Breast epithelium (tissue), 4 donors: ENCODE results near the gene FHL1. TPM values are rescaled to one million over a fixed set of nuclear protein-coding genes. Genes with fewer than 3 reads are reported as not detected.

Experiments
- DNase-seq, 2 donors: peaks; one replicate each; pipeline ENCODE4 v3.0.0-alpha.2; 2019; ENCODE audit warnings: low spot score in 2 of 2
- H3K27ac ChIP-seq, 2 donors: fragments of 200-600 bp; sonication (generic) in 1 of 2; one replicate each; pipeline ENCODE4 v1.5.1; 2016 to 2019; ENCODE audit warnings: mild to moderate bottlenecking in 1 of 2
- H3K27me3 ChIP-seq, 2 donors: fragments of 200-600 bp; sonication (generic) in 1 of 2; one replicate each; pipeline versions ENCODE4 v1.5.1 to v1.6.0; 2017 to 2019; ENCODE audit warnings: control low read depth in 1 of 2, mild to moderate bottlenecking in 1 of 2
- H3K36me3 ChIP-seq: fragments of 200-600 bp; one replicate; pipeline ENCODE4 v1.5.1; 2019
- H3K4me1 ChIP-seq, 2 donors: fragments of 200-600 bp; sonication (generic); one replicate each; pipeline ENCODE4 v1.5.1; 2016 to 2019; ENCODE audit warnings: control low read depth in 1 of 2
- H3K4me3 ChIP-seq, 3 donors: fragments of 200-600 bp; sonication (generic); 1 replicate in 2 of 3; 2 replicates in 1 of 3; pipeline ENCODE4 v1.5.1; 2016 to 2019; ENCODE audit warnings: mild to moderate bottlenecking in 3 of 3, moderate library complexity in 2 of 3
- H3K9me3 ChIP-seq, 2 donors: fragments of 200-600 bp; sonication (generic) in 1 of 2; one replicate each; pipeline ENCODE4 v1.5.1; 2016 to 2019; ENCODE audit warnings: control low read depth in 1 of 2
- POLR2A ChIP-seq: fragments of 450-650 bp; IDR thresholded peaks from one replicate; pipeline ENCODE4 v1.6.1; 2016; ENCODE audit warnings: antibody characterized with exemption, mild to moderate bottlenecking, moderate library complexity
- POLR2AphosphoS5 ChIP-seq, 3 donors: sonication (generic); formaldehyde crosslinking; IDR thresholded peaks; one replicate each; pipeline ENCODE4 v1.6.1; 2017; ENCODE audit warnings: antibody characterized with exemption in 3 of 3
- intact Hi-C: fragments of 100-400 bp; cut with DNase I; formaldehyde crosslinking; loops from one replicate; pipeline ENCODE4 v1.15.1; 2023; ENCODE audit warnings: low total_unique reads
- total RNA-seq, 3 donors: library from RNA; depleted of rRNA; stranded (reverse); fragments of >200 nt; gene quantifications; one replicate each; pipeline ENCODE4 v1.1.0, GENCODE V29; 2016
- TF ChIP-seq, protein P1 (sequence below), 3 donors: fragments of 450-650 bp; IDR thresholded peaks; one replicate each; pipeline ENCODE4 v1.5.1; 2016 to 2017; ENCODE audit warnings: antibody characterized with exemption in 3 of 3, mild to moderate bottlenecking in 3 of 3, moderate library complexity in 3 of 3

The FHL1 gene
- total RNA-seq, 3 donors from 2014 or later, result 299 to 1,250 (median 654) TPM

DNA sequence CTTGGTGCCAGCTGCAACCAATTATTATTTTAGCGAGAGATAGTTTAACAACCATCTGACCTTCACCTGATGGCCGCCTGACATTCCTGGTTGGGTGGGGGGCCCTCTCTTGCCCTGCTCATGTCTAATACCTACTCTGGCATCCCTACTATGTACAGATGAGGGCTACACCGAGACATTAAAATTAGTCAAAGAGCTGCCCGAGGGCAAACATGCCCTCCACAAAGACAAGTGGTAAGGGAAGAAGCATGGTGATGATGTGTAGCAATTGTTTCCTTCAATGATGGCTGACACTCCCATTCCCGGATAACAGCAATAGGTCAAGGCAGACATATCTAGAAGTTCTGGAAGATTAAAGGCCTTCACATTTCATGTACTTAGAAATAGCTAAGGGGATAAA is 54.3 kb downstream of the FHL1 start:
- Histone ChIP-seq H3K36me3 (no peaks in the 10 kb centered on the region), H3K4me3 (no peak overlapping the region), H3K9me3 (no peaks in the 10 kb centered on the region), H3K27ac (peak overlapping the region; percentile 40 to 52), H3K4me1 (no peaks in the 10 kb centered on the region), H3K27me3 (peaks cover 0 to 35% of the 10 kb centered on the region in 2 donors)
- DNase-seq, result no peak
- TF ChIP-seq, protein P1, sequence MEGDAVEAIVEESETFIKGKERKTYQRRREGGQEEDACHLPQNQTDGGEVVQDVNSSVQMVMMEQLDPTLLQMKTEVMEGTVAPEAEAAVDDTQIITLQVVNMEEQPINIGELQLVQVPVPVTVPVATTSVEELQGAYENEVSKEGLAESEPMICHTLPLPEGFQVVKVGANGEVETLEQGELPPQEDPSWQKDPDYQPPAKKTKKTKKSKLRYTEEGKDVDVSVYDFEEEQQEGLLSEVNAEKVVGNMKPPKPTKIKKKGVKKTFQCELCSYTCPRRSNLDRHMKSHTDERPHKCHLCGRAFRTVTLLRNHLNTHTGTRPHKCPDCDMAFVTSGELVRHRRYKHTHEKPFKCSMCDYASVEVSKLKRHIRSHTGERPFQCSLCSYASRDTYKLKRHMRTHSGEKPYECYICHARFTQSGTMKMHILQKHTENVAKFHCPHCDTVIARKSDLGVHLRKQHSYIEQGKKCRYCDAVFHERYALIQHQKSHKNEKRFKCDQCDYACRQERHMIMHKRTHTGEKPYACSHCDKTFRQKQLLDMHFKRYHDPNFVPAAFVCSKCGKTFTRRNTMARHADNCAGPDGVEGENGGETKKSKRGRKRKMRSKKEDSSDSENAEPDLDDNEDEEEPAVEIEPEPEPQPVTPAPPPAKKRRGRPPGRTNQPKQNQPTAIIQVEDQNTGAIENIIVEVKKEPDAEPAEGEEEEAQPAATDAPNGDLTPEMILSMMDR (IDR thresholded peaks at IDR 0.05), result no peak
- TF ChIP-seq POLR2AphosphoS5 (IDR thresholded peaks at IDR 0.05) (no peak), POLR2A (no peak)
- intact Hi-C loops, result no loop called here

DNA sequence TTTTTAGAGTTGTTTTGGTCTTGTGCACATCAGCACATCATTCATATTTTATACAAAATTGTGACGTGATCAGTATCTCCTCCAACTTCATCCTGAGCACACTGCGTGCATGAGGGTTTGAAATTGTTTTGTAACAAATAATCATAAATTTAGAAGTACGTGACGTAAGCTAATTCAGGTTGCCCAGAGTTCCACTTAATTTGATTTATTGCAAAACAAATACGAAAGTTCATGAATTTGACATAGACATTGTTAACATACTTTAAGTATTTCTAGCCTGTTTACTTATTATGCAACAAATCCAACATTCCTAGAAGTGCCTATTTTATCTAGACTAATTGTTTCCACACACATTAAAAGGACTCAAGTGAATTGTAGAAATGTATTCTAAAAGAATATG is 55.6 kb downstream of the FHL1 start:
- Histone ChIP-seq H3K4me3 (no peak overlapping the region), H3K27me3 (peaks cover 0 to 38% of the 10 kb centered on the region in 2 donors), H3K4me1 (no peaks in the 10 kb centered on the region), H3K27ac (peak overlapping the region; percentile 40 to 52), H3K36me3 (no peaks in the 10 kb centered on the region), H3K9me3 (no peaks in the 10 kb centered on the region)
- intact Hi-C loops, result no loop called here
- DNase-seq, result no peak
- TF ChIP-seq POLR2AphosphoS5 (IDR thresholded peaks at IDR 0.05) (no peak), POLR2A (no peak)
- TF ChIP-seq, protein P1 (IDR thresholded peaks at IDR 0.05), result no peak

DNA sequence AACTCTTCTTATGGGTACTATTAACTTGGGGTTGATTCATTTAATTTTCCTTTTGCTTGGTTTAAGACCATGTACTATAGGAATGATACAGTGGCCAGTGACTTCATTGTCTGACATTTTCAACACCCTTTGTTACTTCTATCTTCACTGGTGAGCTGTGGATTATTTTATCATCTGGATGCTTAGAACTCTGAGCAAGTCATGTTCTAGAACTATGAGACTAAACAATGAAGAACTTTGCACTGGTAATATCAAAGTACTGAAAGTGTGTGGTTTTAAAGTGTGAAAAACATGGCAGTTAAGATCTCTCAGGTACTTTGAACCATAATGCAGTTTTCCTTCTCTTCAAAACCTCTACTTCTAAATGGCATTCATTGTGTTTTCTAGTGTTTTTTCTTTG is 56.1 kb downstream of the FHL1 start:
- no peak for DNase-seq
- intact Hi-C loops, result no loop called here
- Histone ChIP-seq H3K27me3 (peaks cover 0 to 42% of the 10 kb centered on the region in 2 donors), H3K27ac (no peak overlapping the region), H3K4me3 (no peak overlapping the region), H3K36me3 (no peaks in the 10 kb centered on the region), H3K4me1 (no peaks in the 10 kb centered on the region), H3K9me3 (no peaks in the 10 kb centered on the region)
- no peak for TF ChIP-seq POLR2A

DNA sequence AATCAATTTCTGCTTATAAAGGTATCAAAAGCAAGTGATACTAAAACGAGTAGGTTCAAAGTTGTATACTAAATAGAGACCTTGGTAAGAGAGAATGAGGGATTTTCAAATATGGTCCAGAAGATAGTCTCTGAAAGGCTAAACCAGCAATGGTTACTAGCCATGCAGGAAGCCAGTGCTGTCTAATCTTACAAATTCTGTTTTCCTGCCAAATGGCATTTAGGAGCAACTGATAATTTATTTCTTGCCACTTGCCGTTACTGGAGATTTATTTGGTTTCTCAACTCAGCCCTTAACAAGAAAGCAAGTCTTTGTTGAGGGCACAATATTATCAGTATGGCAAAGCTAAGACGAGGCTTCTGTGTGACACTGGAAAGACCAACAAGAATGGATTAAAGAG is 56.6 kb downstream of the FHL1 start:
- no peak for TF ChIP-seq POLR2A
- TF ChIP-seq, protein P1 (IDR thresholded peaks at IDR 0.05), result no peak
- TF ChIP-seq POLR2AphosphoS5 (IDR thresholded peaks at IDR 0.05), result no peak
- H3K36me3 ChIP-seq, result no peaks in the 10 kb centered on the region
- no peak for DNase-seq
- intact Hi-C loops, result no loop called here
- no peaks in the 10 kb centered on the region for H3K9me3 ChIP-seq
- no peak overlapping the region for H3K4me3 ChIP-seq
- H3K27ac ChIP-seq, result peak overlapping the region; percentile 46 to 57
- H3K27me3 ChIP-seq, result peaks cover 0 to 47% of the 10 kb centered on the region in 2 donors
- H3K4me1 ChIP-seq, result no peaks in the 10 kb centered on the region

DNA sequence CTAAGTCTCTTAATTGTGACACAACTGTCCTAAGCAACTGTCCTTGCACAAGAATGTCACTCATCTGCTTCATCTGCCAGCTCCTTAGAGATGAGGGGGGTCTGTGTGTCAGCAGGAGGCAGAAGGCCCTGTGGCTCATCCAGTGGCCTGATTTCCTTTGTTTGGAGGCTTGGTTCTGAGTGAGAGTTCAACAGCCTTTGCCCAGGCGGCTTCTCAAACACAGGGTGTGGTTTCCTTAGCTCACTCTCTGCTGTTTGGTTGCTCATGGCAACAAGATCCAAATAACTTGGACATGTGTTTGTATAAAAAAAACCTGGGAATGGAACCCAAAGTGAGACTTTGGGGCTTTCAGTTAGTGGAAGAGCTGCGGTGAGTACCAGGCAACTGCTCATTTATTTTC is 57.2 kb downstream of the FHL1 start:
- peaks cover 0 to 51% of the 10 kb centered on the region in 2 donors for H3K27me3 ChIP-seq
- DNase-seq, result no peak
- H3K9me3 ChIP-seq, result no peaks in the 10 kb centered on the region
- intact Hi-C loops, result no loop called here
- H3K27ac ChIP-seq, result peak overlapping the region; percentile 46 to 57
- H3K4me1 ChIP-seq, result no peaks in the 10 kb centered on the region
- H3K4me3 ChIP-seq, result peak overlapping the region in 1 of 3 donors; percentile 38
- TF ChIP-seq, protein P1 (IDR thresholded peaks at IDR 0.05), result no peak
- no peak for TF ChIP-seq POLR2A
- peak in 2 of 3 donors; percentile 39 to 44 for TF ChIP-seq POLR2AphosphoS5 (IDR thresholded peaks at IDR 0.05)
- H3K36me3 ChIP-seq, result no peaks in the 10 kb centered on the region
